ENCODE results near the gene FXYD3. TPM values are rescaled to one million over a fixed set of nuclear protein-coding genes. Genes with fewer than 3 reads are reported as not detected.

FXYD3 gene
- total and polyA plus RNA-seq, 2 of the 13 experiments (the other 11 are each of a cell fraction or from before 2014, with no cell fraction given), result 4.9 TPM; not detected in 1

DNA sequence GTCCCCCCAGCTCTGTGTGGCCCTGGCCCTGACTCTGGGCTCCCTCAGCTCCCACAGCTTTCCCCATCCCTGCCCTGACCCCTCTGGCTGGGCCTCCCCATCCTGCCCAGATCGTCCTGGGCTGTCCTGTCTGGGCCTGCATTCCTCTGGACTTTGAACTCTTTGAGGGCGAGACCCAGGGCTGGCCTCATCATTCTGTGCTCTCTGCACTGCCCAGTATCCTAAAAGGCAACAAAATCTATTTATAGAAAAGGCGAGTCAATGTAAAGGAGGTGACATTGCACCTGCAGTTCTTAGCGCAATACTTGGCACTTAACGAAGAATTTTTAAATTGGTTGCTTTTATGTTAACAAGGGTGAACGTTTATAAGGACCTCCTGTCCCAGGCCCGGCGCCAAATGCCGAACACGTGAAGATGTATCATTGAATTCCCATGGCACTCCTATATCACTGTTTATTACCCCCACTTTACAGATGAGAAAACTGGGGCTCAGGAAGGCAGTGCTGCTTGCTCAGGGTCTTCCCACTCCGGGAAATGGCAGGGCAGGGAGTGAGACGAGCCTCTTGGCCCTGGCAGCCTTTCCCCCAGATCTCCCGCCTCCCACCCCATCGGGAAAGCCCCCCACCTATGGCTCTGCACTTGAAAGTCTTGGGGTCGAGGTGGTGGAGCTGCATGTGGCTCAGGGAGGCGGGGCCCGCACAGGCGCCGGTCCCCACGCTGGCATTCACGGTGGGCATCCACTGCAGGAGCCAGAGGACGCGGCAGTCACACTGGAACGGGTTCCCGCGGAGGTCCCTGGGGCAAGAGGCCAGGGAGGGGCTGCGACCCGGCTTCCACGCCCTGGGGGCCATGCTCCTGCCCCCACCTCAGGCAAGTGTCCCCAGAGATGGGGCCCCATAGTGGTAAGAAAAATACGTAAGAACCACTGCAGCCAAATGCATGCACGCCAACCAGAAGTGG is 15.4 kb downstream of the FXYD3 start (continued):
- no peak for TF ChIP-seq SOX13 (IDR thresholded peaks at IDR 0.05)
- TF ChIP-seq SOX13 (CRISPR knock-in tag; conservative IDR thresholded peaks at IDR 0.05 in 1 of 2, IDR thresholded peaks at IDR 0.05 in 1 of 2), result peak in 1 of 2 experiments; percentile 19; a peak in 1 of 4 replicates
- peak; percentile 70; the same call in 1 of the 2 replicates for TF ChIP-seq ZNF710 (CRISPR knock-in tag; IDR thresholded peaks at IDR 0.05; ENCODE audit: borderline replicate concordance)
- TF ChIP-seq, protein P1, sequence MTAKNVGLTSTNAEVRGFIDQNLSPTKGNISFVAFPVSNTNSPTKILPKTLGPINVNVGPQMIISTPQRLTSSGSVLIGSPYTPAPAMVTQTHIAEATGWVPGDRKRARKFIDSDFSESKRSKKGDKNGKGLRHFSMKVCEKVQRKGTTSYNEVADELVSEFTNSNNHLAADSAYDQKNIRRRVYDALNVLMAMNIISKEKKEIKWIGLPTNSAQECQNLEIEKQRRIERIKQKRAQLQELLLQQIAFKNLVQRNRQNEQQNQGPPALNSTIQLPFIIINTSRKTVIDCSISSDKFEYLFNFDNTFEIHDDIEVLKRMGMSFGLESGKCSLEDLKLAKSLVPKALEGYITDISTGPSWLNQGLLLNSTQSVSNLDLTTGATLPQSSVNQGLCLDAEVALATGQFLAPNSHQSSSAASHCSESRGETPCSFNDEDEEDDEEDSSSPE (CRISPR knock-in tag; IDR thresholded peaks at IDR 0.05), result peak; percentile 22; the same call in 1 of the 2 replicates
- TF ChIP-seq SAP130 (CRISPR knock-in tag; IDR thresholded peaks at IDR 0.05; ENCODE audit: low read depth), result peak; percentile 61
- TF ChIP-seq RXRB (CRISPR knock-in tag; IDR thresholded peaks at IDR 0.05; ENCODE audit: borderline replicate concordance), result peak; percentile 85
- TF ChIP-seq CBX5 (CRISPR knock-in tag; IDR thresholded peaks at IDR 0.05; ENCODE audit: borderline replicate concordance), result no peak
- peak; percentile 87 for TF ChIP-seq RARA (CRISPR knock-in tag; IDR thresholded peaks at IDR 0.05)
- peak; percentile 43 for TF ChIP-seq RBFOX2 (IDR thresholded peaks at IDR 0.05; ENCODE audit: low read depth, low read length)
- peak; percentile 31; the same call in 1 of the 2 replicates for TF ChIP-seq NR2F2 (IDR thresholded peaks at IDR 0.05; ENCODE audit: borderline replicate concordance, low read depth)
- 0 out of 2 replicates have a peak, but pooled peaks have one; percentile 26 for TF ChIP-seq PATZ1 (CRISPR knock-in tag; IDR thresholded peaks at IDR 0.05)
- TF ChIP-seq GATA4 (IDR thresholded peaks at IDR 0.05; ENCODE audit: borderline replicate concordance, low read depth), result peak; percentile 64; the same call in 1 of the 2 replicates
- no peak for TF ChIP-seq REST (IDR thresholded peaks at IDR 0.05; ENCODE audit: borderline replicate concordance in 1 of 2, low read depth in 1 of 2, low read length in 2 of 2)
- TF ChIP-seq TRAFD1 (CRISPR knock-in tag; IDR thresholded peaks at IDR 0.05; ENCODE audit: borderline replicate concordance), result no peak
- TF ChIP-seq, protein P2, sequence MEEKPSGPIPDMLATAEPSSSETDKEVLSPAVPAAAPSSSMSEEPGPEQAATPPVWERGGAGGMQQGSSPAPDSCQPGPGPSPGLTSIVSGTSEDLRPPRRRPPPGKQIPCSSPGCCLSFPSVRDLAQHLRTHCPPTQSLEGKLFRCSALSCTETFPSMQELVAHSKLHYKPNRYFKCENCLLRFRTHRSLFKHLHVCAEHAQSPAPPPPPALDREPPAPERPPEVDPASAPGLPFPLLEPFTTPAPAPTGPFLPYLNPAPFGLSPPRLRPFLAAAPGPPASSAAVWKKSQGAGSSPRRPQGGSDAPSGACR (CRISPR knock-in tag; IDR thresholded peaks at IDR 0.05), result peak; percentile 71; the same call in 1 of the 2 replicates
